Mesendoderm (in vitro differentiated cells): ENCODE results near the gene SLC13A1.

ENCODE experiments used
- DNase-seq: peaks from one replicate; pipeline ENCODE4 v3.0.0; 2013
- H2AK5ac ChIP-seq: 2 replicates; pipeline ENCODE4 v1.6.1; 2013; ENCODE audit warnings: low read length, inconsistent platforms
- H2BK120ac ChIP-seq: 2 replicates; pipeline ENCODE4 v1.6.1; 2013; ENCODE audit warnings: low read depth, mild to moderate bottlenecking, low read length, moderate library complexity, mixed read lengths
- H2BK15ac ChIP-seq: replicated peaks from 2 replicates; pipeline ENCODE4 v1.6.1; 2013; ENCODE audit warnings: low read depth, mild to moderate bottlenecking, moderate library complexity
- H2BK5ac ChIP-seq: 2 replicates; pipeline ENCODE4 v1.6.1; 2013; ENCODE audit warnings: low read length, inconsistent platforms
- H3K18ac ChIP-seq: 2 replicates; pipeline ENCODE4 v1.6.1; 2013; ENCODE audit warnings: mild to moderate bottlenecking, low read length, mixed read lengths
- H3K23ac ChIP-seq: one replicate; pipeline ENCODE4 v1.6.1; 2013; ENCODE audit warnings: low read length
- H3K27ac ChIP-seq: 2 replicates; pipeline ENCODE4 v1.5.1; 2013; ENCODE audit warnings: low read depth, mild to moderate bottlenecking, inconsistent platforms, low read length, moderate library complexity
- H3K27me3 ChIP-seq: 2 replicates; pipeline ENCODE4 v1.6.1; 2013; ENCODE audit warnings: low read length, control low read depth, mild to moderate bottlenecking, inconsistent platforms; ENCODE audit not compliant: insufficient read depth, poor library complexity
- H3K36me3 ChIP-seq: 2 replicates; pipeline ENCODE4 v1.6.1; 2013; ENCODE audit warnings: low read length, inconsistent platforms; ENCODE audit not compliant: control insufficient read depth, insufficient read depth
- H3K4ac ChIP-seq: one replicate; pipeline ENCODE4 v1.6.1; 2013; ENCODE audit warnings: low read depth, mild to moderate bottlenecking, low read length, moderate library complexity
- H3K4me1 ChIP-seq: 2 replicates; pipeline ENCODE4 v1.6.1; 2013; ENCODE audit warnings: low read depth, low read length, inconsistent platforms; ENCODE audit not compliant: control insufficient read depth
- H3K4me2 ChIP-seq: 2 replicates; pipeline ENCODE4 v1.6.1; 2013; ENCODE audit warnings: low read length
- H3K4me3 ChIP-seq: 2 replicates; pipeline ENCODE4 v1.5.1; 2013; ENCODE audit warnings: mild to moderate bottlenecking, low read length
- H3K56ac ChIP-seq: one replicate; pipeline ENCODE4 v1.6.1; 2013; ENCODE audit warnings: low read length
- H3K79me1 ChIP-seq: 2 replicates; pipeline ENCODE4 v1.6.1; 2013; ENCODE audit warnings: low read length, inconsistent platforms
- H3K79me2 ChIP-seq: 2 replicates; pipeline ENCODE4 v1.6.1; 2013; ENCODE audit warnings: mild to moderate bottlenecking, low read length; ENCODE audit not compliant: control insufficient read depth, insufficient read depth
- H3K9ac ChIP-seq: 2 replicates; pipeline ENCODE4 v1.6.1; 2013; ENCODE audit warnings: low read length, inconsistent platforms
- H4K5ac ChIP-seq: one replicate; pipeline ENCODE4 v1.6.1; 2013; ENCODE audit warnings: low read length
- H4K8ac ChIP-seq: one replicate; pipeline ENCODE4 v1.6.1; 2013; ENCODE audit warnings: low read depth, mild to moderate bottlenecking, control low read depth, low read length, moderate library complexity
- WGBS: extraction: QIAGEN DNeasy Blood & Tissue Kit; methylation state at CpG from one replicate; pipeline ENCODE4 v1.1.7; 2013; ENCODE audit warnings: low lambda C conversion rate, missing lambda C conversion rate; ENCODE audit not compliant: insufficient coverage; ENCODE audit errors: extremely low coverage; 5-methylcytosine and 5-hydroxymethylcytosine counted together

SLC13A1 gene

GRCh38 chr7:123131961-123132360 is 67.8 kb downstream of the SLC13A1 start:
- Histone ChIP-seq H2AK5ac (no peak overlapping the region), H3K27me3 (no peaks in the 10 kb centered on the region), H3K23ac (no peak overlapping the region), H4K8ac (no peak overlapping the region), H3K4me1 (no peaks in the 10 kb centered on the region), H4K5ac (no peak overlapping the region), H3K56ac (no peak overlapping the region), H3K4ac (no peak overlapping the region), H3K36me3 (no peaks in the 10 kb centered on the region), H3K4me3 (no peak overlapping the region), H3K27ac (no peak overlapping the region), H3K79me2 (no peaks in the 10 kb centered on the region), H3K18ac (no peak overlapping the region), H2BK5ac (no peak overlapping the region), H2BK120ac (no peak overlapping the region), H3K9ac (no peak overlapping the region), H2BK15ac (no peak overlapping the region), H3K4me2 (no peak overlapping the region), H3K79me1 (no peaks in the 10 kb centered on the region)
- no peak for DNase-seq
- WGBS: no CpG with 5 or more reads among the region's 1 CpG

GRCh38 chr7:123131556-123131955 is 68.2 kb downstream of the SLC13A1 start:
- Histone ChIP-seq H3K4ac (no peak overlapping the region), H2BK5ac (no peak overlapping the region), H2BK120ac (no peak overlapping the region), H3K36me3 (no peaks in the 10 kb centered on the region), H3K9ac (no peak overlapping the region), H3K18ac (no peak overlapping the region), H3K79me1 (no peaks in the 10 kb centered on the region), H3K4me2 (no peak overlapping the region), H2BK15ac (no peak overlapping the region), H3K23ac (no peak overlapping the region), H3K27ac (no peak overlapping the region), H2AK5ac (no peak overlapping the region), H3K56ac (no peak overlapping the region), H3K27me3 (no peaks in the 10 kb centered on the region), H3K79me2 (no peaks in the 10 kb centered on the region), H4K5ac (no peak overlapping the region), H4K8ac (no peak overlapping the region), H3K4me3 (no peak overlapping the region), H3K4me1 (no peaks in the 10 kb centered on the region)
- WGBS: no CpG with 5 or more reads among the region's 2 CpGs
- no peak for DNase-seq

- no peaks in the 10 kb centered on the region for H3K79me1 ChIP-seq
- H3K79me2 ChIP-seq: no peaks in the 10 kb centered on the region
- no peak overlapping the region for H2AK5ac ChIP-seq
- H2BK120ac ChIP-seq: no peak overlapping the region
- no peak overlapping the region for H3K4me2 ChIP-seq
- no peak overlapping the region for H3K56ac ChIP-seq
- H3K27me3 ChIP-seq: no peaks in the 10 kb centered on the region
- H2BK15ac ChIP-seq: no peak overlapping the region
- H2BK5ac ChIP-seq: no peak overlapping the region
- no peak overlapping the region for H3K23ac ChIP-seq
- H3K27ac ChIP-seq: no peak overlapping the region
- no peaks in the 10 kb centered on the region for H3K36me3 ChIP-seq
- H3K4me3 ChIP-seq: no peak overlapping the region
- H3K4me1 ChIP-seq: no peaks in the 10 kb centered on the region
- no peak overlapping the region for H3K18ac ChIP-seq
- no peak overlapping the region for H3K4ac ChIP-seq
- no peak overlapping the region for H3K9ac ChIP-seq
- no peak for DNase-seq
- H4K5ac ChIP-seq: no peak overlapping the region
- WGBS: no CpG with 5 or more reads among the region's 1 CpG
- H4K8ac ChIP-seq: no peak overlapping the region
Measured at GRCh38 chr7:123131140-123131539, 68.6 kb downstream of the SLC13A1 start.

DNA sequence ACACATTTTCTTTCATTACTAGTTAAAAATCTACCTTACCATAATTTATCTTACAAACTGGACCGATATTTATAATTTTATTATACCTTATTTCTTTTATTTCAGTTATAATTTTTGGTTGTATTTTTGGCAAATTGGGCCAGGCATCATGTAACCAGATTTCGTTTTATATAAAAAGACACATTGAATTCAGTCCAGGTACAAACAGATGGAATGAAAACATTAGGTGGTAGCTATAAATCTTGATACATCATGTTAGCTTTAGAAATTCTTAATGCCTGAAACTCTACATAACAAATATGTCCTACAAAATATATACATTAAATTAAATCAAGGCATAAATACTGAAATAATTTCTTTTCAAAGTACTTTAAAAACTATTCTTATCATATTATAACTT is 73.1 kb downstream of the SLC13A1 start:
- no peak overlapping the region for H3K4me3 ChIP-seq
- no peak overlapping the region for H3K4ac ChIP-seq
- H2BK120ac ChIP-seq: no peak overlapping the region
- H3K4me2 ChIP-seq: no peak overlapping the region
- H2AK5ac ChIP-seq: no peak overlapping the region
- no peak overlapping the region for H3K27ac ChIP-seq
- no peaks in the 10 kb centered on the region for H3K27me3 ChIP-seq
- H4K8ac ChIP-seq: no peak overlapping the region
- H3K18ac ChIP-seq: no peak overlapping the region
- H3K79me1 ChIP-seq: no peaks in the 10 kb centered on the region
- H4K5ac ChIP-seq: no peak overlapping the region
- H3K56ac ChIP-seq: no peak overlapping the region
- WGBS: 100% methylated on average over 1 of the region's 2 CpGs
- no peak overlapping the region for H3K23ac ChIP-seq
- no peaks in the 10 kb centered on the region for H3K4me1 ChIP-seq
- H2BK5ac ChIP-seq: no peak overlapping the region
- H2BK15ac ChIP-seq: no peak overlapping the region
- H3K79me2 ChIP-seq: no peaks in the 10 kb centered on the region
- no peak for DNase-seq
- no peak overlapping the region for H3K9ac ChIP-seq
- H3K36me3 ChIP-seq: no peaks in the 10 kb centered on the region

GRCh38 chr7:123126171-123126570 is 73.6 kb downstream of the SLC13A1 start:
- DNase-seq: no peak
- H3K79me2 ChIP-seq: no peaks in the 10 kb centered on the region

DNA sequence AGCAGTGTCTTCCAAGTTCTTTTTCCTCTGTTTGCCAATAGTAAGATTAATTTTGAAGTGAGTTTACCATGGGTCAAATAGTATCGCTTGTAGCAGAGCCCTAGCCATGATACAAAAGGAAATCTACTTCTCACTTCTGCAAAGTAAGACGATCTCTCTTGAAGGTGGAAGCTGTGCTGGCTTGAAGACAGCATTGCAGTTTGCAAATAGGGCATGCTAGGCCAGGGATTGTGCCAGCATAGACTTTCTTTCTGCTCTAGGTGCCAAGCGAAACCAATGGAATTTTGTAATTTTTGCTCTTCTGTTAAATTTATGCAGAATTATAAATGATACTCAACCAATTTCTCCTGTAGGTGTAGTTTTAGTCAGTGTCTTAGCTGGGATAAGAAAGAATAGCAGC is 74.5 kb downstream of the SLC13A1 start:
- H3K27ac ChIP-seq: no peak overlapping the region
- H3K4ac ChIP-seq: no peak overlapping the region
- no peaks in the 10 kb centered on the region for H3K79me2 ChIP-seq
- no CpG with 5 or more reads among the region's 3 CpGs for WGBS
- no peak overlapping the region for H4K8ac ChIP-seq
- DNase-seq: no peak
- no peak overlapping the region for H3K9ac ChIP-seq
- H3K27me3 ChIP-seq: no peaks in the 10 kb centered on the region
- H2BK5ac ChIP-seq: no peak overlapping the region
- H3K23ac ChIP-seq: no peak overlapping the region
- H3K56ac ChIP-seq: no peak overlapping the region
- no peak overlapping the region for H2AK5ac ChIP-seq
- no peak overlapping the region for H4K5ac ChIP-seq
- H3K4me2 ChIP-seq: no peak overlapping the region
- H3K36me3 ChIP-seq: no peaks in the 10 kb centered on the region
- H3K4me3 ChIP-seq: no peak overlapping the region
- H3K79me1 ChIP-seq: no peaks in the 10 kb centered on the region
- no peak overlapping the region for H3K18ac ChIP-seq
- no peaks in the 10 kb centered on the region for H3K4me1 ChIP-seq
- no peak overlapping the region for H2BK120ac ChIP-seq
- no peak overlapping the region for H2BK15ac ChIP-seq

More at GRCh38 chr7:123126171-123126570, 73.6 kb downstream of the SLC13A1 start:
- Histone ChIP-seq H3K23ac (no peak overlapping the region), H3K9ac (no peak overlapping the region), H3K4me3 (no peak overlapping the region), H2BK15ac (no peak overlapping the region), H3K27ac (no peak overlapping the region), H2BK120ac (no peak overlapping the region), H3K36me3 (no peaks in the 10 kb centered on the region), H3K56ac (no peak overlapping the region), H3K4me2 (no peak overlapping the region), H3K4me1 (no peaks in the 10 kb centered on the region), H4K8ac (no peak overlapping the region), H3K4ac (no peak overlapping the region), H2BK5ac (no peak overlapping the region), H2AK5ac (no peak overlapping the region), H3K27me3 (no peaks in the 10 kb centered on the region), H3K18ac (no peak overlapping the region), H4K5ac (no peak overlapping the region), H3K79me1 (no peaks in the 10 kb centered on the region)
